OCI-LY1 (cell line): ENCODE results near the gene SLC11A1.

ENCODE experiments used
- CTCF ChIP-seq: fragments of 200-600 bp; sonication (generic), shearing (Covaris generic); IDR thresholded peaks from 2 replicates; pipeline ENCODE4 v1.5.1; 2017; ENCODE audit warnings: mild to moderate bottlenecking, antibody characterized with exemption, low read length, moderate library complexity, mixed read lengths
- EZH2 ChIP-seq: fragments of 200-600 bp; sonication (generic), shearing (Covaris generic); IDR thresholded peaks from 2 replicates; pipeline ENCODE4 v1.8.0; 2017; ENCODE audit warnings: borderline replicate concordance, mixed run types, mild to moderate bottlenecking, antibody characterized with exemption, low read length, moderate library complexity, mixed read lengths

- TF ChIP-seq CTCF (no peak), EZH2 (no peak)
Measured at GRCh38 chr2:218422403-218423086, 40.5 kb downstream of the SLC11A1 start.
